ENCODE measurements around the gene ADAMTS17. TPM values are rescaled to one million over a fixed set of nuclear protein-coding genes. Genes with fewer than 3 reads are reported as not detected.
"Not testable (repeated sequence)": the region's sequence is repeated elsewhere in the genome, so short reads cannot be mapped to it uniquely, and the experiment has no call there.

ADAMTS17 gene
- polyA plus RNA-seq, 3 donors = 0.11 to 2.6 (median 0.76) TPM

DNA sequence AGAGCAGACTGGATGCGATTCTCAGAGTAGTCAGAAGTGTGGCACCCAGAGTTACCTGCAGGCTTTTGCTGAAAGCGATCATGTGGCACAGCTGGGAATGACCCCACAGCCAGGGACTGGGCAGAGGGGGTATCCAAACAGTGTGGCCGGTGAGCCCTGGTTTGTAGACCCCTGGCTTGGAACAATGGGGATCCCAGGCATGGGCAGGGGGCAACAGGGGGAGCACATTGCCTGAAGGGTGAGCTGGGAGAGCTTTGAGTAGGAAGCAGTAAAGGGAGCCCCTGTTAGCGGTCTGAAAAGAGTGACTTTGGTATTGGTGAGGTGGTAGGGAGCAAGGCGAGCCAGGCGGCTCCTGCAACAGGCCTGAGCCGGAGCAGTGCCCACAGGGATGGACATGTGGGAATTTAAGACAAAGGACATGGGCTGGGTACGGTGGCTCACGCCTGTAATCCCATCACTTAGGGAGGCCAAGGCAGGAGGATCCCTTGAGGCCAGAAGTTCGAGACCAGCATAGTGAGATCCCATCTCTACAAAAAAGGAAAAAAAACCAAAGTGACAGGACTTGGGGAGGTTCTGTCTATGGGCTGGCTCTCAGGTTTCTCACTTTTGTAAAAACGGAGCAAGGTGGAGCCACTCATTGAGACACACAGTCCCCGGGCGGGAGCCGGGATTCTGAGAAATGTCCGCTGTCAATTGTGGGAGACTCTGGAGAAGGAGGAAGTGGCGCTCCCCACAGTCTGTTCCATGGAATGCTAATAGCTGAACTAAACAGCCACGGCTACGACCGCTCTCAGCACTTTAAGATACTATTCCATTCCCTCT is 384.7 kb downstream of the ADAMTS17 start:
- no peak overlapping the region for H3K27ac ChIP-seq (ENCODE audit: low read depth, low read length)
- WGBS, 3 donors = 86 to 94% (median 90%) methylated on average over 19 of the region's 19 CpGs

DNA sequence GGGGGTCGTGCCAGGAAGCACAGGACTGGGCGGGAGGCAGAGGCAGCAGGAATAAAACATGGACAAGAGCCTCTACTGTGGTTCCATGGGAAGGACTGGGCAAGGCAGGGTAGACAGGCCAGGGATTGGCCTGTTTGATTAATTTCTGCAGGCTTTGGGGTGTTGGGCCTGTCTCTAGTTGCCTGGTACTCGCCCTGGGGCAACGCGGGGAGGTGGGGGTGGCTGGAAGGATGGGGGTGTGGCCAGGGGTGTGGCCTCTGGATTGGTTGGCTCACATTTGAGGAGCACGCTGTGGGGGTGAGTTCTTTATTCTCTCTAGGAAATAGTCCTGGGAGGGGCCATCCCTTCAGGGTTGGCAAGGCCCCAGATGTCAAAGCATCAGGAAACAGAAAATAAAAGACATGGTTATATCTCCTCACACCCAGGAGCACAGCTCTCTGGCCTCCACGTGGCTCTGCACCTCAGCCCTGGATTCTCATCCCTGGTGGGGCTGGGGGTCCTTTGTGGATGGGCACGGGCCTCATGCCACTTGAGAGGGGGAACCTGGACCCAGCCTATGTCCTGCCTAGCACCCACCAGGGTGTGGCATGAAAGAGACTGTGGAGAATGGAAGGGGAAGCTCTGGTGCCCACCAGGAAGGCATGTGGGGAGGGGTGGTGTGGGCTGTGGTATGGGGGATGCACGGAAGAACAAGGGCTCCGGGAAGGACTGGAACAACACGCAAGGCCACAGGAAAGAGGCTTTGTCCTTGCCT is 385.6 kb downstream of the ADAMTS17 start:
- WGBS, 3 donors = 66 to 81% (median 69%) methylated on average over 11 of the region's 11 CpGs

GRCh38 chr15:99955532-99955931 is 386.2 kb downstream of the ADAMTS17 start:
- 87 to 95% (median 95%) methylated on average over 6 of the region's 6 CpGs for WGBS, 3 donors
- no peak overlapping the region for H3K27ac ChIP-seq (ENCODE audit: low read depth, low read length)

More for the DNA sequence above, 385.6 kb downstream of the ADAMTS17 start:
- no peak overlapping the region for H3K27ac ChIP-seq (ENCODE audit: low read depth, low read length)

DNA sequence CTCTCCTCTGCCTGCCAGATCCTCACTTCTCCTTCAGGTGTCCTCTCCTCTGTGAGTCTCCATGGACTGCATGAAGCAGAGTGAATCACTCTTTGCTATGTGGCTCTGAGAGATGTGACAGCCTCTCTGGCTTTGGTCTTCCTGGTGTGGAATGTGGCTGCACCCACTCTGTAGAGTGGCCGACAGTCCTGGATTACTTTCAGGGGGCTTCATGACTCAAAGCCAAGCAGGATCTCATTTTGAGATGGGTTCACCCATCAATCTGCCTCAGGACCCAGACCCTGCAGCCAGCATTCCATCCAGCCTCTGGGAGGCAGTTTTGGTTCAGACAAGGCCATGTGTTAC is 386.6 kb downstream of the ADAMTS17 start:
- no peak overlapping the region for H3K27ac ChIP-seq (ENCODE audit: low read depth, low read length)
- WGBS, 3 donors = 93 to 100% (median 98%) methylated on average over 1 of the region's 1 CpG

- WGBS, 3 donors = 77 to 80% (median 78%) methylated on average over 11 of the region's 11 CpGs
- no peak overlapping the region for H3K27ac ChIP-seq (ENCODE audit: low read depth, low read length)
Measured at GRCh38 chr15:99954361-99955180, 387.2 kb downstream of the ADAMTS17 start.

DNA sequence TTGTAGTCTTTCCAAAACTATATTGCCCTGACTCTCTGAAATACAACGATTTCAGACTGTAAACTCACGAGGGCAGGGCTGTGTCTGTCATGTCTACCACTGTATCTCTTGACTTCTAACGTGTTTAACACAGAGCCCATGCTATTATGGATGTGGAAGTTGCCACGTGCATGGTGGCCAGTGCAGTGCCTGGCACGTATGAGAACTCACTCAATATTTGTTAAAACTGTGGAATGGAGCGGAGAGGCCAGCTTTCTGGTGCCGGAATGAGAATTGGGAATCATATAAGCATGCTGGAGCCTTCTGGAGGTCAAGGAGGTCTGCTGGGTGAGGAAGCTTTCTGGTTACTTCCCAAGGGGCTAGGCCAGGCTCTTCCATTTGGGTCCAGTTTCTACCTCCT is 387.9 kb downstream of the ADAMTS17 start:
- 84 to 86% (median 85%) methylated on average over 7 of the region's 7 CpGs for WGBS, 3 donors

DNA sequence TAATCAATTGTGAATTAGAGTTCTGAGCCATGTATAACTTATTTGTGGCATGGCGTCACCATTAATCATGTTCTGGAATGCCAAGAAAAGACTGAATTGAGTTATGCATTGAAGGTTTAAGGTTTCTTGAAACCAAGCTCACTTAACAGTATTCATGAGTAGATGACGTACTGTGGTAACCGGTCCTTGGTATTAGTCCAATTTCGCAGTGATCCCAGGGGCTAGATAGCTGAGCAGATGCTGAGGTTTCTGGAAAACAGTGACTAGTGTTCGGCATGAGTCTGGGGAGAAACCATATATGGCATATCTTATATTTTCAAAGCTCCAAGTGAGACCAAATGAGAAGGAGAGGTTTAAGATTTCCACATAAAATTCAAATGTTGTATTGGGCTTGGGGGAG is 390.3 kb downstream of the ADAMTS17 start:
- H3K27ac ChIP-seq (ENCODE audit: low read depth, low read length) = no peak overlapping the region
- 66 to 92% (median 71%) methylated on average over 5 of the region's 5 CpGs for WGBS, 3 donors

More for the DNA sequence above, 387.9 kb downstream of the ADAMTS17 start:
- no peak overlapping the region for H3K27ac ChIP-seq (ENCODE audit: low read depth, low read length)

DNA sequence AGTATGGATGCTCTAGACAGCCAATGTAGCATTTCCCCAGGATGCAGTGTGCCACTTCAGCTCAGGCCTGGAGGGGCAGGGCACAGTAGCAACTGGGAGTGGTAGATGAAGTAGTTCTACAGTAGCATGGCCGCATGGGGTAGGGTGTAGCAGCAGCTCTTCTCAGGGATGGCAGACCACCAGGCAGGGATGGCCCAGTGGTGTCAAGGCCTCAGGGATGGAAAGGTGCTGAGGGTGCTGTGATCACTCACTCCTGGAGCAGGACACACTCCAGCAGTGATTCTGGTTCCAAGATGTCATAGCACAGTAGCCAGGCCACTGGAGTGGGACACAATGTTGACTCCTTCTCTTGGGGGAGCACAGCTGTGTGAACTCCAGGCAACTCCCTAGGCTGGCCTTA is 397.6 kb downstream of the ADAMTS17 start:
- WGBS, 3 donors = 72 to 95% (median 79%) methylated on average over 1 of the region's 1 CpG
- no peak overlapping the region for H3K27ac ChIP-seq (ENCODE audit: low read depth, low read length)

GRCh38 chr15:99943466-99943865 is 398.3 kb downstream of the ADAMTS17 start:
- WGBS, 3 donors = 90 to 92% (median 91%) methylated on average over 7 of the region's 7 CpGs

DNA sequence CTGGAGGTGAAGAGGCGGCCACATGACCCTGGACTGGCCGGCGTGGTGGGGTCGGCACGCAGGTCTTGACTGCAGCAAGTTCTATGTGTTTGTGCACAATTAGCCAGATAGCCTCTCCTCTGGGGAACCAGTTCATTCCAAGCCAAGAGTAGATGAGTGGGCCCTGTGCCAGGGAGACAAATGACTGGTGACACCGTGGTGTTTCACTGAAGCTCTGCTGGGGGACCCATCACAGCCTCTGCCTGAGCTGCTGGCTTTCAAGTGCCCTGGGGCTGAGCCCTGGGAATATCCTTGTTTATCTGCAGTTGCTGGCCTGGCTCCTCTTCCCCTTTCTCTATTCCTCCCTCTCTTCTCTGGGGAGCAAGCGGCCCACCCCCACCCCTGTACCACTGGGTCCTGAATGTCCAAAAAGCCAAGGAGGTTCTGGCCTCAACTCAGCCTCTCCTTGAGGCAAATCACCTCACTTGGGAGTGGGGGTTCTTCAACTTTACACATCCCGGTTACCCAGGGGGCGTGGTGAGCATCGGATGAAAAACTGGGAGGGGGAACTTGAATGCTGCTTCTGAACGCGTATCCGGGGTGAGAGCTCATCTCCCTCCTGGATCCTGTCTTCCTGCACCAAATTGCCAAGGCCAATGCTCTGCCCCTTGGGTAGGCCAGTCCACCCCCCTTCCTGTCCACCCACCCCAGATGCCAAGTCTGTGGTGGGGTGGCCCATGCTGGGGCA is 408.9 kb downstream of the ADAMTS17 start:
- no peak overlapping the region for H3K27ac ChIP-seq (ENCODE audit: low read depth, low read length)
- WGBS, 3 donors = 84 to 91% (median 84%) methylated on average over 13 of the region's 13 CpGs

More at GRCh38 chr15:99943466-99943865, 398.3 kb downstream of the ADAMTS17 start:
- H3K27ac ChIP-seq (ENCODE audit: low read depth, low read length) = no peak overlapping the region

DNA sequence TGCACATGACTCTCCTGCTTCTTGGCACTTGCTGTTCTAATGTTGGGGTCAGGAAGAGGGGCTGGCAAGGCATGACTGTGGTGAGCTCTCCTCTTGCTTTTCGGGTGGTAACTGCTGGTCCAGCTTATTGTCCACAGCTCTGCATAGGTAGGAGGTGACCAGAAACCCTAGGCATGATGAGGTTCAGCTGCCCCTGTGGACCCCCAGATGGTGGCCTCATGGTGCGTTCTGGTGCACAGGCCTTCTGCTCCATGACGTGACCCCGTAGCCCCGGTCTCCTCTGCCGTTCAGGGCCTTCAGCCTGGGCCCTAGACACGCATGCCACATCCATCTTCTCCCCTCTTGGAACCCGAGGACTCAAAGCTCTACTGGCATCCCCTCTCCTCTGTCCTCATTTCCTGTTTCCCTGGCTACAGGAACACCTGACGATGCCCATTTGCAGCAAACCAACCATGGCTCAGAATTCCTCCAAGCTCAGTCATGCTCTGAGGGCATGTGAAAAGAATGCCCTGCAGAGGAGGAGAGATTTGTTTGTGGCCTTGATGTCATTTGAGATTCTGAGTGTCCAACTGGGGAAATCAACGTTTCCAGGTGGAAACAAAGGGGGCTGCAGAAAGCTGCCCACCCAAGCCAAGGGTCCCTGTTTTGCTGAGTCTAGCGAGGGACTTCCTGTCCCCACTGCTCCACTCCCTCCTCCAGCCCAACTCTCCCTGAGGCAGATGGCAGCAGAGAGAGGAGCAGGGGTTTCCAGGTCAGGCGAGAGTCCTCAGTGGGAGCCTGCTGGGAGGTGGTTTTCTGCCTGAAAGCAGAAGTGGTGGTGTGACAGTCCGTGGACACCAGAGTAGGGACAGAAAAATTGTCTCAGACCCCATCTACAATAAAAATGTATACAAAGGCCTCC is 409.8 kb downstream of the ADAMTS17 start:
- WGBS, 3 donors = 87 to 89% (median 88%) methylated on average over 13 of the region's 13 CpGs
- no peak overlapping the region for H3K27ac ChIP-seq (ENCODE audit: low read depth, low read length)

DNA sequence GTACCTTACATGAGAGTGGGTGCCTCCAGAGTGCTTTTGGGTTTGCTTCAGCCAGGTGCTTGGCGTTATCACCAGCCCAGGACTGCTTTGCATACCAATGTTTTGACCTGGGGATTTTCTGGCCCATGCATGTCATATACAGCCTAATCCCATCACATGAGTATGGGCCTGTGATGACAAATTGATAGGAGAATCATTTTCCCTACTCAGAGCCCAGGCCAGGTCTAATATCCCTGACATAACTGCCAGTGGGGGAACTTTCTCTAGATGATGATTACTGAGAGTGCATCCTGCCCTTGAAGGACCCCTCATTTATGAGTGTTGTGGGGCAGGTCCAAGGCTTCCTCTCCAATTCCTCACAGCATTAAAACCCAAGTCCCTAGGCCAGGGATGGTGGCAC is 411.1 kb downstream of the ADAMTS17 start:
- 90 to 96% (median 92%) methylated on average over 1 of the region's 1 CpG for WGBS, 3 donors
- no peak overlapping the region for H3K27ac ChIP-seq (ENCODE audit: low read depth, low read length)

DNA sequence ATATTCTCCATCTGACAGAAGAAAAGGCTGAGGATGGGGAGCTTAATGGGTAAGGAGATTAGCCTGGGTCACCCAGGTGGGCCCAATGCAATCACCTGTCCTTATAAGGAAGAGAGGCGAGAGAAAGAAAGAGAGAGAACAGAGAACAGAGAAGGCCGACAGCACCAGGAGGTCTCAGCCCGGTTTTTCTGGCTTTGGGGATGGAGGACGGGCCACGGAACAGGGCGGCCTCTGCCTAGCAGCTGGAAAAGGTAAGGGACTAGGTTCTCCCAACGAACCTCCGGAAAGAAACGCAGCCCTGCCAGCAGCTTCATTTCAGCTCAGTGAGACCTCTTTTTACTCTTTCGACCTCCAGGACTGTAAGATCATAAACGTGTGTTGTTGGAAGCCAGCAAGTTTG is 412.5 kb downstream of the ADAMTS17 start:
- WGBS, 3 donors = 83 to 92% (median 90%) methylated on average over 11 of the region's 11 CpGs

DNA sequence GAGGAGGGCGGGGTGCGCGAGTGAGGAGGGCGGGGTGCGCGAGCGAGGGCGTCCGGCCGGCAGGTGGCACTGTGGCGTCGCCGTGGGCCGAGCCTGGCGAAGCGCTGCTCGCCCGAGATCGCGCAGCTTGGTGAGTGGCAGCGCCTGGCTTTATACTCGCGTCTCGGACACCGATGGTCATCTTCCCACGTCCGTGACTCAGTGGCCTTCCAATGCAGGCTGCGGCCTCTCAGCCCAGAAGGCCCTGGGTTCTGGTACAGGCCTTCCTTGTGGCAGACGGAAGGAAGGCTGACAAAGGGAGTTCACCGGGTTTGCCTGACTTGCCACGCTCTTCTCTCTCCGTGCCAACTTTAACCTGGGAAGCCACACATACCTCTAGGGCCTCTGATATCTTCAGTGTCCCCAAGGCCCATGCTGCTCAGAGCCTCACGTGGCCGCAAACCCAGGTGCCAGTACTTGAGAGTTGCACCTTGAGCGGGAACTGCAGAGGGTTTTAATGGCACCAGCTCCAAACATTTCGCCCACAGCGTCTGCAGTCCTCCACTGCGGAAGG is 413.3 kb downstream of the ADAMTS17 start:
- H3K27ac ChIP-seq (ENCODE audit: low read depth, low read length) = no peak overlapping the region
- 3 to 12% (median 11%) methylated on average over 25 to 38 of the region's 38 CpGs for WGBS, 3 donors

More for the DNA sequence above, 412.5 kb downstream of the ADAMTS17 start:
- H3K27ac ChIP-seq (ENCODE audit: low read depth, low read length) = no peak overlapping the region

GRCh38 chr15:99926532-99926931 is 415.2 kb downstream of the ADAMTS17 start:
- no CpG with 5 or more reads among the region's 48 CpGs for WGBS, 3 donors

DNA sequence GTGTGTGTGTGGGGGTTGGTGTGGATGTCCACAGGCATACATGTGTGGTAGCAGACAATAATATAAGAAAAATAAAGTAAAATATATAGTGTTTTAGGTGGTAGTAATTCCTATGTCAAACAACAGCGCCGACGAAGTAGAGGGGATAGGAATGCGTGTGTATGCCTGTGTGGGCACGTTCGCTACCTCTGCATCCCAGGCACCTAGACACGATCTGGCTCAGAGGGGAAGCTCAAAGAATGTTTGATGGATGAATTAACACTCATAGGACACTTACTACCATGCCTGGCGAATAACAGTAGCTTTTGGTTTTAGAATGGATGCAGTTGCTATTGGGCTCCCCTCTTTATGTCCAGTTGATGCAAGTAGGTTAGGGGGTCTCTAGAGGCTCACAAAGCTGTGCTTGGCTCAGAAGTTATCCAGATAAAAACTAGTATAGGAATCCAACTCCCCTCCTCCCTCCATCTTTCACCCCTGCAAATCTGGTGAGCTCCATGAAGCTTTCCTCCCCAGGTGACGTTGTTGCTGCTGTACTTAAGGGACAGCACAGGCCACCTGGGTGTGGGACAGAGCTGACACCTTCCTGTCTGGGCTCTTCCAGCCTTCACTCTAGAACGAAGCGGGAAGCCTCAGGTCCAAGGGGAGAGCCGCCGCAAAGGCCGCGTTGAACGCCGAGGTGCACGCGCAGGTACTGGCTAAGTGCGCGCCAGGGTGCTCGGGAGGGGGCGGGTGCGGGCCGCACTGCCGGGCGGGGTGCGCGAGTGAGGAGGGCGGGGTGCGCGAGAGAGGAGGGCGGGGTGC is 415.9 kb downstream of the ADAMTS17 start:
- no peak overlapping the region for H3K27ac ChIP-seq (ENCODE audit: low read depth, low read length)
- 18 to 21% (median 19%) methylated on average over 25 to 32 of the region's 33 CpGs for WGBS, 3 donors

More at GRCh38 chr15:99926532-99926931, 415.2 kb downstream of the ADAMTS17 start:
- not testable (repeated sequence) for H3K27ac ChIP-seq (ENCODE audit: low read depth, low read length)
